SK-MEL-5 (cell line): ENCODE measurements around the gene THUMPD3. TPM values are rescaled to one million over a fixed set of nuclear protein-coding genes. Genes with fewer than 3 reads are reported as not detected.

Experiments used
- DNase-seq: peaks from one replicate; pipeline ENCODE4 v3.0.0-alpha.2; 2016; ENCODE audit warnings: low read depth, low spot score
- in situ Hi-C: cut with HindIII; loops from 2 replicates; pipeline ENCODE4 v1.10.0; 2016; ENCODE audit warnings: low sequenced_read_pairs, high pct_unique_total_duplicates, low pct_unique_long_range_greater_than_20kb
- total RNA-seq: library from RNA; depleted of rRNA; stranded (reverse); fragments of >200 nt; shearing (Covaris generic); gene quantifications from 2 replicates; pipeline ENCODE4 v1.2.3, GENCODE V29; 2014

The THUMPD3 gene
- total RNA-seq, 1 experiment from 2014 or later: 73.5 TPM

GRCh38 chr3:9405756-9406155 lies 42.9 kb downstream of the THUMPD3 start:
- no peak for DNase-seq
- in situ Hi-C loops: no loop called here

DNA sequence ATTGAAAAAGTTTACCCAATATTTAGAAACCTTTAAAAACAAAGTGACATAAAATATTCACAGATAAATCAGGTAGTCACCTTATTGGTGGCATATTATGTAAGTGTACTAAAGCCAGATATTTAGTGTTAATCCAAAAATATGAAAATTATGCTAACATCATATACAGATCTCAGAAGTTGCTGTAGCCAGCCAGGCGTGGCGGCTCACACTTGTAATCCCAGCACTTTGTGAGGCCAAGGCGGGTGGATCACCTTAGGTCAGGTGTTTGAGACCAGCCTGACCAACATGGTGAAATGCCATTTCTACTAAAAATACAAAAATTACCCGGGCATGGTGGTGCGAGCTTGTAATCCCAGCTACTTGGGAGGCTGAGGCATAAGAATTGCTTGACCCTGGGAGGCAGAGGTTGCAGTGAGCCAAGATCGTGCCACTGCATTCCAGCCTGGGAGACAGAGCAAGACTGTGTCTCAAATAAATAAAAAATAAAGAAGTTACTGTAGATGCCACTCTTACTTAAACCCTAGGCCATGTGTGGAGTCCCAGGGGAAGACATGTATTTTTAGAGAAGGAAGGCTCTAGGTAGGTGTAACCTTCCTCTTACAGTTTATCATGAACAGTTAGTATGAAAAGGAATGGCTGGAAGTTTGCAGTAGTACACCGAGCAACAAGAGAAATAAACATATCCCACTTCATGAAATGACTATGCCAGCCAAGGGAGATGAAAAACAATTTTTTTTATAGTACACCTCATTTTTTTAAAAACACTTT lies 44.2 kb downstream of the THUMPD3 start:
- in situ Hi-C loops: no loop called here

DNA sequence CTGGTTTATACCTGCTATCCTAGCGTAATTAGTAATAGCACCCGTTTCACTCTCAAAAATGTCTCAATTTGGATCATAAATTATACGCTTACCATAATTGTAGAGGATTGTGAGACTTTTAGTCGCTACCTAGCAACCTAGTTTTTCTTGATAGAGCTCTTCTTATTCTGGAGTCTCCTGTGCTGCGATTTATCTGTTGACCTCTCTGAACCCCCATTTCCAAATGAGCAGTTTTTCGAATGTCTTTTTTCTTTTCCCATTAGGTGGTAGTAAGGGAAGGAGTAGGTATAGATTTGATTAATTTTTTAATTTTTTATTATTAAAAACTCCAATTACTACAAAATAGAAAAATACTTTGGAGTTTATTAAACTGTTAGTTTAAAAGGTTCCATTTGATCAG lies 45.2 kb downstream of the THUMPD3 start:
- in situ Hi-C loops: no loop called here

More for the DNA sequence above, 44.2 kb downstream of the THUMPD3 start:
- DNase-seq: no peak

DNA sequence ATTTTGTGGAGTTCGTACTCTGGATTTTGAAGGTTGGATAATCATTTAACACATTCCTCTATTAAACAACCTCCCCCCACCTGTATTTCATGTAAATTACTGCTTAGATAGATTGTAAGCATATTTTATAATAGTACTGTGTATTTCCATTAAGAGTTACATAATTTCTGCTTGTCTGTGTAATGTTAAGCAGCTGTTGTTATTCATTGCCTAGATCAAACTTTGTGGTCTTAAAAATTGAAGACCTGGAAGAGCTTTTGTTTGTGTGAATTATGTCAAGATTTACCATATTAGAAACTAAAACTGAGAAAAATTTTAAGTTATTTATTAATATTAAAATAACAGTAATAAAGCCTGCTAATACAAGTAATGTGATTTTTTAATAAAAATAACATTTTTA lies 45.7 kb downstream of the THUMPD3 start:
- DNase-seq: no peak
- in situ Hi-C loops: no loop called here

More for the DNA sequence above, 45.2 kb downstream of the THUMPD3 start:
- no peak for DNase-seq

DNA sequence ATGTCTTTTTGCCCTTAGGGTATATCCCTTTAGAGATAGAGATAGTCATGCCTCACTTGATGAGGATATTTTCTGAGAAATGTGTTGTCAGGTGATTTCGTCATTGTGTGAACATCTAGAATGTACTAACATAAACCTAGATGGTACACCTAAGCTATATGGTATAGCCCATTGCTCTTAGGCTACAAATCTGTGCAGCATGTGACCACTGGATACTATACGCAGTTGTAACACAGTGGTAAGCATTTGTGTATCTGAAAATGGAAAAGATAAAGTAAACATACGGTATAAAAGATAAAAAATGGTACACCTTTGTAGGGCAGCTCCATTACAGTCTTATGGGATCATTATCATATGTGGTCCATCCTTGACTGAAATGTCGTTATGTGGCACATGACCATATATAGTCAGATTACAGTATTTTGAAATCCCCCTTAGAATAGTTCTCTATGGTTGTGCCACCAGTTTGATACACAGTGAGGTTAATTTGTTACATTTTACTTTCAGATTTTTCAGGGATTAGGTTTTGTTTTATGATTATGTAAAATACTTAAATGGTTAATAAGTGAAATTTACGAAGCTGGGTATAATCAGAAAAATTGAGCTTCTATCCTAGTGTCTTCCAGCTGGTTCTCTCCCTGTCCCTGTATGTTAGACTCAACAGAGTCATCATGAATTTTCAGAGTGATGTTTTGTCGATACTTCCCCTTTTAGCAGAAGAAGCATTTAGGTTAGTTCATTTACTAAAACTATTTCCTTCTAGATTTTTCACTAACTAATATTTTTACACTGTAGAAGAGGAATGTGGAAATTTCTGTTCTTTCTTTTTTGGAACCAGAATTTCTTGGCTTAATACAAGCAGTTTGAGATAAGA lies 47.4 kb downstream of the THUMPD3 start:
- no peak for DNase-seq
- in situ Hi-C loops: no loop called here

- in situ Hi-C loops: no loop called here
Observed at GRCh38 chr3:9411302-9411701, 48.4 kb downstream of the THUMPD3 start.

DNA sequence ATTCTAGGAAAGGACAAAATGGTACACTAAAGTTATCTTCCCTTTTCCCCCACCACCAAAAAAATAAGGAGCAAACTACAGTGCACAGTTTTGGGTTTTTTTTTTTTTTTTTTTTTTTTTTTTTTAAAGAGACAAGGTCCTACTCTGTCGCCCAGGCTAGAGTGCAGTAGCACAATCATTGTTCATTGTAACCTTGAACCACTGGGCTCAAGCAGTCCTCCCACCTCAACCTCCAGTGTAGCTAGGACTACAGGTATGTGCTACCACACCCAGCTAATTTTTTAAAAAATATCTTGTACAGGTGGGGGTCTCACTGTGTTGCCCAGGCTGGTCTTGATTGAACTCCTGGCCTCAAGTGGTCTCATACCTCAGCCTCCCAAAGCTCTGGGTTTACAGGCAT lies 49.4 kb downstream of the THUMPD3 start:
- in situ Hi-C loops: no loop called here
- no peak for DNase-seq

More at GRCh38 chr3:9411302-9411701, 48.4 kb downstream of the THUMPD3 start:
- DNase-seq: no peak

DNA sequence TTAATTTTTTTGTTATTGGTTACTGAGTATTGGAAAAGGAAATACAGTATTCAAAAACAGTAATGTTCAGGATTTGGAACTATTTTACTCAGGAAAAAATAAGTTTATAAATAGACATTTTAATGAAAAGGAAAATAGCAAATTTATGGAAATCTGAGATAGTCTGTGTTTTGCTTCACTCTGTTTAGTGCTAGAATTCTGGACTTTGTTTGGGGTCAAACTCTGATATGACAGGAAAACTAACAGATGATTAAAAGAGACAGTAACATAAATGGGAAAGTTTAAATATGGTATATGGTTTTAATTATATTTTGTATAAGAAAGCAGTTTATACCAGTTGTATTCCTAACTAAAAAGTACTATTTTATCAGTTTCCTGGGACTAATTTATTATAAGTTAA lies 52.0 kb downstream of the THUMPD3 start:
- in situ Hi-C loops: no loop called here

GRCh38 chr3:9415485-9416138 lies 52.8 kb downstream of the THUMPD3 start:
- no peak for DNase-seq
- in situ Hi-C loops: no loop called here

More for the DNA sequence above, 52.0 kb downstream of the THUMPD3 start:
- no peak for DNase-seq

GRCh38 chr3:9416139-9416780 lies 53.4 kb downstream of the THUMPD3 start:
- in situ Hi-C loops: no loop called here
- DNase-seq: no peak

DNA sequence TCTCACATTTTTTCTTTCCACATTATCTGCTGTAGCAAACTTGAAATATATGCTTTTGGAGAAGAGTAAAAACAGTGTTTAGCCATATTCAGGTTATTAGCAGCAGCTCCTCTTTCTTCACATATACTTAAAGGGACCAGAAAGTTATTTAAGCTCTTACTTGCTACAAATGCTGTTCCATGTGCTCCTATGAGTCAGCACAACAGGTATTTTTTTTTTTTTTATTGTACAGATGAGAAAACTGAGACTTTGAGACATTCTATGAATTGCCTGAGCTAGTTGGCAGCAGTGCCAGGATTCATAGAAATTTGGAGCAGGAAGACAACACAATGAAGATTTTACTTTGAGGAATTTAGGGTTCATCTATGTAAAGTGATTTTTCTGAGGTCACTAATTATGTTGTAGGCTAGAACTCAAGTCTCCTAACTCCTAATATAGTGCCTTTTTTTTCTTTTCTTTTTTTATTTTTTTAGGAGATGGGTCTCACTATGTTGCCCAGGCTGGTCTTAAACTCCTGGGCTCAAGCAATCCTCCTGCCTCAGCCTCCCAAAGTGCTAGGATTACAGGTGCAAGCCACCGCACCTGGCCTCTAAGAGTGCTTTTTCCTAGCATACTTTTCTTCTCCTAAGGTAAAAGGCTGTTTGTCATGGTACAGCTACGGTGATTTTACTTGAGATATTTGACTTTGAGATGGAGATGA lies 58.1 kb downstream of the THUMPD3 start:
- no peak for DNase-seq
- in situ Hi-C loops: no loop called here

DNA sequence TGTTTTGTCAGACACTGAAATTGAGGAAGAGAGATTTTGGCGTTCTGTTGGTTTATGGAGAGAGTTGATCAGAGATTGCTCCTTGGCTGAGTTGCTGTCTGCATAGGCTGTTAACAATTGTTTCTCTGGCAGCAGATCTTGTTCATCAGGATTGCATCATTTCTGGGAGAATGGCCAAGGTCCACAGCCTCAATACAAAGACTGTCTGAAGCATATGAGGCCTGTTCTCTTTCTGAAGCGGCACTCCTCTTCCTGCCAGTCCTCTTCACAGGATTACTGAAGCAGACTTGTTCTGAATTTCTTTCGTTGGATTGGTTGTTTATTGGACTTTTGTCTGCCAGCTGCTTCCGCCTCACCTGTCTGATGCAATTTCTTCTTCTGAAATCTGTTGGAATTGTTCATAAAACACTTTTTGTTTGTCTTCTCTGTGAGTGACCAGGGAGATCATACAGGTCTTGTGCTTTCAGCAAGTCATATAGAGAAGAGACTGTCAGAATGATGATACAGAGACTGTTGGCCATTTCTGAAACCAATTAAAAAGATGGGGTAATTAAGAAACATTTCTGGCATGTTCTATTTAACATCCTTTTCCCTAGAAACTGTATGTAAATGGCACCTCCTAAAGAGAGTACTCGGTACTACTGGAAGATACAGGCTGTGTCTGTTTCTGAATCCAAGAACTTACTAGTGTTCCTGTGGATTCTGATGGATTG lies 60.0 kb downstream of the THUMPD3 start:
- in situ Hi-C loops: no loop called here
- DNase-seq: peak; percentile 98

- DNase-seq: no peak
- in situ Hi-C loops: no loop called here
Observed at GRCh38 chr3:9428411-9428810, 65.6 kb downstream of the THUMPD3 start.

- DNase-seq: no peak
- in situ Hi-C loops: no loop called here
Observed at GRCh38 chr3:9430733-9431132, 67.9 kb downstream of the THUMPD3 start.

GRCh38 chr3:9433627-9434521 lies 71.0 kb downstream of the THUMPD3 start:
- DNase-seq: no peak
- in situ Hi-C loops: no loop called here

DNA sequence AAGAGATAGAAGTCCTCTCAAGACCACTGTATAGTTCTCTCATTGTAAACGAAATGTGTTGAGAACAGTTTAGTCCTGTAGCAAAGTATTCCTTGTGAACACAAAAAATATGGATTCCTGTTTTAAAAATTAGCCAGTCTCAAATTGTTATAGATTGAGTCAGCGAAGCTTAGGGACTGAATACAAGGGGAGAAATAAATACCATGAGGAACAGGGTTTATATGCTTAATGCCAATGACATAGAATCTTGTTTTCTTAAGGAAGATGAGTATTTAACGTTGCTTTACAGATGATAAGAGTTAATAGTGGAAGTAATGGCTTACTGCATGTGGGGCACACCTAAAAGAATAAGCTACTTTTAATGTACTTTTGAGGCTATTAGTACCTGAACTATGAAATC lies 72.5 kb downstream of the THUMPD3 start:
- DNase-seq: no peak
- in situ Hi-C loops: no loop called here
